HepG2 (cell line): ENCODE measurements around the gene KMT2A. TPM values are rescaled to one million over a fixed set of nuclear protein-coding genes. Genes with fewer than 3 reads are reported as not detected.

Experiments
- CAMTA2 ChIP-seq: sonication (generic); formaldehyde crosslinking; IDR thresholded peaks from 2 replicates; pipeline ENCODE4 v1.4.0; 2020; ENCODE audit warnings: mild to moderate bottlenecking, missing genetic modification reagents, borderline replicate concordance
- CBFB ChIP-seq: sonication (generic); formaldehyde crosslinking; IDR thresholded peaks from 2 replicates; pipeline ENCODE4 v1.4.0; 2020; ENCODE audit warnings: missing genetic modification reagents
- CREBL2 ChIP-seq: sonication (generic); formaldehyde crosslinking; IDR thresholded peaks from 2 replicates; pipeline ENCODE4 v1.8.1; 2023; ENCODE audit warnings: missing genetic modification reagents, mild to moderate bottlenecking, borderline replicate concordance
- FOXA3 ChIP-seq: IDR thresholded peaks from 2 replicates; pipeline ENCODE4 v1.6.1; 2016; ENCODE audit warnings: missing genetic modification reagents, missing compliant biosample characterization
- HOXA3 ChIP-seq: sonication (generic); formaldehyde crosslinking; IDR thresholded peaks from 2 replicates; pipeline ENCODE4 v1.5.0; 2020; ENCODE audit warnings: missing genetic modification reagents
- KIAA2018 ChIP-seq: sonication (generic); formaldehyde crosslinking; IDR thresholded peaks from 2 replicates; pipeline ENCODE4 v1.5.0; 2020; ENCODE audit warnings: mild to moderate bottlenecking, missing genetic modification reagents, borderline replicate concordance
- MAX ChIP-seq: IDR thresholded peaks from 2 replicates; pipeline ENCODE4 v1.6.1; 2012; ENCODE audit warnings: inconsistent platforms
- MTA3 ChIP-seq: sonication (generic); formaldehyde crosslinking; IDR thresholded peaks from 2 replicates; pipeline ENCODE4 v1.4.0; 2020; ENCODE audit warnings: missing genetic modification reagents
- POLR2G ChIP-seq: fragments of 200-400 bp; formaldehyde crosslinking; IDR thresholded peaks from 2 replicates; pipeline ENCODE4 v1.6.1; 2018; ENCODE audit warnings: mild to moderate bottlenecking, low read depth, low read length, moderate library complexity
- REL ChIP-seq: sonication (generic); formaldehyde crosslinking; conservative IDR thresholded peaks from 2 replicates; pipeline ENCODE4 v1.8.0; 2022; ENCODE audit warnings: mild to moderate bottlenecking, missing genetic modification reagents, moderate library complexity
- SALL1 ChIP-seq: sonication (generic); formaldehyde crosslinking; IDR thresholded peaks from 2 replicates; pipeline ENCODE4 v1.8.0; 2022; ENCODE audit warnings: mild to moderate bottlenecking, missing genetic modification reagents
- SATB2 ChIP-seq: sonication (generic); formaldehyde crosslinking; IDR thresholded peaks from 2 replicates; pipeline ENCODE4 v1.5.0; 2020; ENCODE audit warnings: missing genetic modification reagents
- SCMH1 ChIP-seq: sonication (generic); formaldehyde crosslinking; IDR thresholded peaks from 2 replicates; pipeline ENCODE4 v1.9.0; 2021; ENCODE audit warnings: missing genetic modification reagents, mild to moderate bottlenecking, borderline replicate concordance
- SP2 ChIP-seq: sonication (generic); formaldehyde crosslinking; IDR thresholded peaks from 2 replicates; pipeline ENCODE4 v1.5.1; 2020; ENCODE audit warnings: mild to moderate bottlenecking, missing genetic modification reagents
- TCF12 ChIP-seq, 2 experiments: fragments of 450-650 bp in 1 of 2; sonication (generic) in 1 of 2; formaldehyde crosslinking in 1 of 2; IDR thresholded peaks; 2 replicates each; pipeline versions ENCODE4 v1.6.1 to v1.8.0; 2017 to 2022; ENCODE audit warnings: antibody characterized with exemption in 1 of 2, mild to moderate bottlenecking in 1 of 2, missing genetic modification reagents in 1 of 2, moderate library complexity in 1 of 2
- TFDP2 ChIP-seq: sonication (generic); formaldehyde crosslinking; IDR thresholded peaks from 2 replicates; pipeline ENCODE4 v1.4.0; 2020; ENCODE audit warnings: missing genetic modification reagents
- THAP11 ChIP-seq: IDR thresholded peaks from 2 replicates; pipeline ENCODE4 v1.6.1; 2016; ENCODE audit warnings: missing biosample characterization, missing genetic modification reagents
- ZNF430 ChIP-seq: sonication (generic); formaldehyde crosslinking; IDR thresholded peaks from 2 replicates; pipeline ENCODE4 v1.9.0; 2021; ENCODE audit warnings: mild to moderate bottlenecking, missing genetic modification reagents
- ZNF556 ChIP-seq: sonication (generic); formaldehyde crosslinking; IDR thresholded peaks from 2 replicates; pipeline ENCODE4 v1.4.0; 2020; ENCODE audit warnings: mild to moderate bottlenecking, missing genetic modification reagents, borderline replicate concordance
- ZNF564 ChIP-seq: sonication (generic); formaldehyde crosslinking; IDR thresholded peaks from 2 replicates; pipeline ENCODE4 v1.8.1; 2023; ENCODE audit warnings: mild to moderate bottlenecking, missing genetic modification reagents
- ZNF776 ChIP-seq: sonication (generic); formaldehyde crosslinking; IDR thresholded peaks from 2 replicates; pipeline ENCODE4 v1.4.0; 2020; ENCODE audit warnings: mild to moderate bottlenecking, missing genetic modification reagents
- polyA plus RNA-seq, 8 experiments: library from polyadenylated mRNA; depleted of rRNA in 3 of 8; stranded (reverse) in 7 of 8; unstranded in 1 of 8; fragments of >200 nt; fragmentation: Illumina TruSeq in 4 of 8; extraction: Trizol in 4 of 8; gene quantifications; 2 replicates each; pipeline versions ENCODE4 v1.2.1 to v1.2.3, GENCODE V29; 2011 to 2016; ENCODE audit warnings: low read depth in 4 of 8, missing spikeins in 1 of 8, mixed read lengths in 1 of 8; ENCODE audit not compliant: insufficient read depth in 1 of 8
- total RNA-seq, 5 experiments: library from RNA; depleted of rRNA; stranded (reverse); fragments of >200 nt; fragmentation: Illumina TruSeq; extraction: Trizol; gene quantifications; 2 replicates each; pipeline ENCODE4 v1.2.3, GENCODE V29; 2016; ENCODE audit warnings: low read depth in 1 of 5

KMT2A gene
- total and polyA plus RNA-seq, 2 of the 13 experiments (the other 11 are each of a cell fraction or from before 2014, with no cell fraction given), result 12.4 to 20.0 TPM

- TF ChIP-seq HOXA3 (CRISPR knock-in tag) (peak; percentile 53; the same call in 1 of the 2 replicates), SCMH1 (CRISPR knock-in tag) (no peak), POLR2G (peak; percentile 91), FOXA3 (0 out of 2 replicates have a peak, but pooled peaks have one; percentile 4), TFDP2 (CRISPR knock-in tag) (peak; percentile 40), TCF12 (IDR thresholded peaks at IDR 0.05) (no peak), TCF12 (CRISPR knock-in tag; IDR thresholded peaks at IDR 0.05) (no peak), SATB2 (CRISPR knock-in tag) (no peak), MTA3 (CRISPR knock-in tag) (no peak), THAP11 (peak; percentile 80), KIAA2018 (CRISPR knock-in tag) (no peak), ZNF564 (CRISPR knock-in tag) (no peak), ZNF430 (CRISPR knock-in tag) (peak; percentile 42; the same call in 1 of the 2 replicates), MAX (peak; percentile 40; the same call in 1 of the 2 replicates), ZNF556 (CRISPR knock-in tag) (no peak), CREBL2 (no peak; the same call in 1 of the 2 replicates), SP2 (CRISPR knock-in tag) (no peak), ZNF776 (no peak), SALL1 (CRISPR knock-in tag) (peak; percentile 33; the same call in 1 of the 2 replicates), REL (no peak), CBFB (CRISPR knock-in tag) (0 out of 2 replicates have a peak, but pooled peaks have one; percentile 43), CAMTA2 (CRISPR knock-in tag) (peak; percentile 65; the same call in 1 of the 2 replicates)
These were observed 35.0 kb upstream of the KMT2A start, which contains the start of gene ATP5MG (continued) for GRCh38 chr11:118401151-118401879.
